GM18951 (cell line): ENCODE measurements around the gene ADSS1.

Source experiments
- POLR2A ChIP-seq: IDR thresholded peaks from 4 replicates; pipeline ENCODE4 v1.6.1; 2011; ENCODE audit warnings: mild to moderate bottlenecking; ENCODE audit not compliant: insufficient read length, insufficient read depth; ENCODE audit errors: extremely low read depth
- in situ Hi-C: fragments of 300-500 bp; cut with MboI; formaldehyde crosslinking; loops from one replicate; pipeline ENCODE4 v1.12.0; 2022; ENCODE audit warnings: low sequenced_read_pairs, mixed read lengths, inconsistent platforms; ENCODE audit not compliant: unreplicated experiment

ADSS1 gene

DNA sequence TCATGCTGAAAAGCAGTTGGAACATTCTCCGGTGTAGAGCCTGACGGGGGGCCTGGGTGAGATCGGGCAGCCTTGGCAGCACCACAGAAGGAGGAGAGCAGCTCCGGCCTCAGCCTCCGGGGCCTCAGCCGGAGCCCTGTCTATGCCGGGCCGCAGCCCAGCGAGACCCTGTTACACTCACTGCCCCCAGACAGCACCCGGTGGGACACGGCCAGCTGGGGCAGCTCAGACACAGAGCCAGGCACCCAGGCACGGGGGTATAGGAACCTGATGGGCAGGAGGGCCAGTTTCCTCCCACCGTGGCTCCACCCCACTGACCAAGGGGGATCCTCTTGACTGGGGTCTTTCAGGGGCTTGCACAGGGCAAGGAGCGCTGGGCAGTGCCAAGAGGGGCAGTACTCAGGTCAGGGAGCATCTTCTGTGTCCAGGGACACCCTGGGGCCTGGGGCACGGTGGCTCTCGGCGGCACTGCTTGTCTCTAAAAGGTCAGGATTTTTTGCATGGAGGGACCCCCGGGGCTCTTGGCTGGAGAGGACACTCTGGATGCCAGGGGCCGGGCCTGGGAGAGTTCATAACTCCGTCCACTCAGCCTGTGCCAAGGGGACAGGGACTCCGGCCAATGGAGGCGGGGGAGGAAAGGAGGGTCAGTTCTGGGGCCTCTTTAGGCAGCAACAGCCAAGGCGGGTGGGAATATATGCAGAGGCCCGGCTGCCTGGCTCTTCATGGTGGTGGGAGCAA, 25.2 kb upstream of the ADSS1 start:
- TF ChIP-seq POLR2A = no peak
- in situ Hi-C loops = loop anchor here (5.0 kb wide), 1 partner anchor 37 kb away; no protein-coding TSS in a partner anchor

DNA sequence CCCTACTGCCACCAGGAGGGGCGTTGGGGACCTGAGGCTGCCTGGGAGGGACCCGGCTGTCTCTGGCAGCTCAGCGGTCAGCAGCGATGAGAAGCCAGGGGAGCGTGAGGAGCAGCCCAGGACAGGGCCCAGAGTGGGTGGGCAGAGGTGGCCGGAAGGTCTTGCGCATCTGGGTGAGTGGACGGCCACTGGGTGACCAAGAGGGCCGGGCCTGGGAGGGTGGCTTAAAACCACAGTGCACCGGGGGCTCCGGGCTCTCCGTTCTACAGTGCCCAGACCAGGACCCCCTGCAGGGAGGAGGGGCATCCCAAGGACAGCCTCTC, 24.6 kb upstream of the ADSS1 start:
- in situ Hi-C loops = loop anchor here (5.0 kb wide), 1 partner anchor 37 kb away; no protein-coding TSS in a partner anchor
- no peak for TF ChIP-seq POLR2A

DNA sequence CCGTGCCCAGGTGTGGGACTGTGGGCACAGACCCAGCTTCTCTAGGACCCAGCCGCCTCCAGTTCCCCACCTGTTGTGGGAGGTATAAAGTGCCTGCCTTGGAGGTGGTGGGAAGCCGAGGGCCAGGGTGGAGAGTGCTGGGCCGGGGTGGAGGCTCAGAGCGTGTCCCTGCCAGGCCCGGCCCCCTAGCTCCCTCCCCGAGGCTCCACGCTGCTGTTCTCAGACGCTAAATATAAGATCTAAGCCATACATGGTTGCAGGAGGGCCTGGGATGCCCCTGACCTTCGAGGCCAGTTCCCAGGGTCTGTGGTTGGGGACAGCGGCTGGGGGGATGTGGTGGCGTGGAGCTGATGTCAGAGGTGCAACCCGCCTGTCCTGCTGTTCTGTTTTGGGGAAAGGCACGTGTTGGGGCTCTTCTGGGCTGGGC, 23.8 kb upstream of the ADSS1 start:
- no peak for TF ChIP-seq POLR2A
- in situ Hi-C loops = no loop called here

DNA sequence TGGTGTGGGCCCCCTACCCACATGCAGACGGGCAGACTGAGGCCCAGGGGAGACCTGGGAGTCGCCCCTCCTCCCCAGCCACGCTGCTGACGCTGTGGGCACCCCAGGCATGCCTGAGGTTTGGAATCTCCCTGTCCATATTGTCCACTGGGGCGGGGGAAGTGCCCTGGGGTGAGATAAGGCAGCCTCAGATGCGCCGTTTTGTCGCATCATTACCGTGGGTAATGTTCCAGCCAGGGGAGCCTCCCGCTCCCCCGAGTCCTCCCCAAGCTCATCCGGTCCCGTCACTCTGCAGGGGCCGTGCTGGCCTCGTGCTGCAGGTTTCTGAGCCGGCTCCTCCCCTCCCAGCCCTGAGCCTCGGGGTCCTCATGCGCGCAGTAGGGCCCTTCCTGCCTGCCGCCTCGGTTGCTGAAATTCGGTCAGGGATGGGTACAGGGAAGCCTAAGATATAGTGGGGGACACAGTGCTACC, 23.2 kb upstream of the ADSS1 start:
- in situ Hi-C loops = no loop called here
- no peak for TF ChIP-seq POLR2A

DNA sequence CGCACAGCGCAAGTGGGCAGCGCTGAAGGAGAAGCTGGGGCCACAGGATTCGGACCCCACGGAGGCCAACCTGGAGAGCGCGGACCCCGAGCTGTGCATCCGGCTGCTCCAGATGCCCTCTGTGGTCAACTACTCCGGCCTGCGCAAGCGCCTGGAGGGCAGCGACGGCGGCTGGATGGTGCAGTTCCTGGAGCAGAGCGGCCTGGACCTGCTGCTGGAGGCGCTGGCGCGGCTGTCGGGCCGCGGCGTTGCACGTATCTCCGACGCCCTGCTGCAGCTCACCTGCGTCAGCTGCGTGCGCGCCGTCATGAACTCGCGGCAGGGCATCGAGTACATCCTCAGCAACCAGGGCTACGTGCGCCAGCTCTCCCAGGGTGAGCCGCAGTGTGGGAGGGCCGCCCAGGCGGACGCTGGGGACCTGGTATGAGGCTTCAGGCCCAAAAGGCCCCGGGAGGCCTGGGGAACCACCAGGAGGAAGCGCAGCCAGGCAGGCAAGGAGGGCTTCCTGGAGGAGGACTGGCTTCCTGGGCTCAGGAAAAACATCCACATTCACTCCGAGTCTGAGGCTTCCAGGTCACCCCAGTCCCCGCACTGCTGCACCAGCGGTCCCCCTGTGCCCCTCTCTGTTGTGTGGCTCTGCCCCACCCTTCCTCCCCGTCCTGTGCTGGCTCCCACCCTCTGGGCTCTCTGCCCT, 22.5 kb upstream of the ADSS1 start:
- in situ Hi-C loops = no loop called here
- TF ChIP-seq POLR2A = no peak

DNA sequence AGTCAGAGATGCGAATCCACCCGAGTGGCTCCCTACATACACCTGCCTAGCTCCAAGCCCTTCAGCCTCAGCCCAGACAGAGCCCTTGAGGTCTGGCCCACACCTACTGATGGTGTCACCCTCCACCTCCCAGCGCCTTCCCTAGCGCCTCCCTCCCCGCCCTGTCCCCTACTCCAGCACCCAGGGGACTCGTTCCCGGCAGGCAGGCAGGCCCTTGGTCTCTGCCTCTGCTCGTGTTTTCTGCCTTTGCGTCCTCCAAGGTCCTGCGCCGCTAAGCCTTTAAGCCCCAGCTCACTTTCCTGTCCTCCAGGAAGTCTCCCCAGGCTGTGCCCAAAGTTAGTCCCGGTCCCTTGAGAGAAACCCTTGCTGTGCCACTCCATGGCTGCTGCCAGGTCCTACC, 21.9 kb upstream of the ADSS1 start:
- TF ChIP-seq POLR2A = no peak
- in situ Hi-C loops = no loop called here

DNA sequence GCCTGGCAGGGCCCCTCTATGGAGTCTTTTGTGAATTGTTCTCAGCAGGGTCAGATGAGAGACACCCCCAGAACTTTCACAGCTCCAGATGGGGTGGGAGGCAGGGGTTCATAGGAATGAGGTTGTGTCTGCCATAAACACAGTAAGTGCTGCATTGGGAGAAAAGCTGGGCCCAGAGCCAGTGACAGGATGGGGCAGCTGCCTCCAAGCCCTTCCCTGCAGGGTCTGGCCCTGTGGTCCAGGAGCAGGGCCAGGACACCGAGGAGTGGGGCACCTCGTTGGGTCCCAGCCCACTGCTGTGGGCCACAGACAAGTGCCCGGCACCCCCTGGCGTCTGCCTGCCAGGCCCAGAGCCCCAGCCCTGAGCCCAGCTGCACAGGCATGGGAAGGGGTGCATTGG, 21.4 kb upstream of the ADSS1 start:
- no peak for TF ChIP-seq POLR2A
- in situ Hi-C loops = no loop called here

DNA sequence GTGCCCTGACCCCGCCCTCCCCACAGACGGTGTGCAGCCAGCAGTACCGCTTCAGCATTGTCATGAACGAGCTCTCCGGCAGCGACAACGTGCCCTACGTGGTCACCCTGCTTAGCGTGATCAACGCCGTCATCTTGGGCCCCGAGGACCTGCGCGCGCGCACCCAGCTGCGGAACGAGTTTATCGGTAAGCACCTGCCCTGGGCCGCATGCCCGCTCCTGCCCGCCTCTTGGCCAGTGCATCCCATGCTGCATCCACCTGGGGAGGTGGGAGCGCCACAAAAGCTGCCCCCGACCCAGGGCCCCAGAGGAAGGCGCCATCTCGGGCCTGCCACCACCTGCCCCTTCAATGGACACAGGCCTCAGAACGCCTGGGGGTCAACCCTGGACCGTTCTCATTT, 20.8 kb upstream of the ADSS1 start:
- TF ChIP-seq POLR2A = no peak

DNA sequence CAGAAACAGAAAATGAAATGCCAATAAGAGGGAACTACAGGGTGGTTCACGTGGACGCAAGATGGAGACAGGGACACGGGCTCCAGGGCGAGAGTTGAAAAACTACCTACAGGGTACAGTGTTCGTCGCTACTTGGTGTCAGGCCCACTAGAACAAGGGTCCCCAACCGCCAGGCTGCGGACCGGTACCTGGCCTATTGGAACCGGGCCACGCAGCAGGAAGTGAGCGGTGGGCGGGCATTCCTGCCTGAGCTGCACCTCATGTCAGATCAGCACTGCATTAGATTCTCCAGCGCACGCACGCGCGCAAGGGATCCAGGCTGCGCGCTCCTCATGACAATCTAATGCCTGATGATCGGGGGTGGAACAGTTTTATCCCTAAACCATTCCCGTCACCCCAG, 19.8 kb upstream of the ADSS1 start:
- in situ Hi-C loops = no loop called here
- TF ChIP-seq POLR2A = no peak

More for the DNA sequence above, 20.8 kb upstream of the ADSS1 start:
- in situ Hi-C loops = no loop called here

DNA sequence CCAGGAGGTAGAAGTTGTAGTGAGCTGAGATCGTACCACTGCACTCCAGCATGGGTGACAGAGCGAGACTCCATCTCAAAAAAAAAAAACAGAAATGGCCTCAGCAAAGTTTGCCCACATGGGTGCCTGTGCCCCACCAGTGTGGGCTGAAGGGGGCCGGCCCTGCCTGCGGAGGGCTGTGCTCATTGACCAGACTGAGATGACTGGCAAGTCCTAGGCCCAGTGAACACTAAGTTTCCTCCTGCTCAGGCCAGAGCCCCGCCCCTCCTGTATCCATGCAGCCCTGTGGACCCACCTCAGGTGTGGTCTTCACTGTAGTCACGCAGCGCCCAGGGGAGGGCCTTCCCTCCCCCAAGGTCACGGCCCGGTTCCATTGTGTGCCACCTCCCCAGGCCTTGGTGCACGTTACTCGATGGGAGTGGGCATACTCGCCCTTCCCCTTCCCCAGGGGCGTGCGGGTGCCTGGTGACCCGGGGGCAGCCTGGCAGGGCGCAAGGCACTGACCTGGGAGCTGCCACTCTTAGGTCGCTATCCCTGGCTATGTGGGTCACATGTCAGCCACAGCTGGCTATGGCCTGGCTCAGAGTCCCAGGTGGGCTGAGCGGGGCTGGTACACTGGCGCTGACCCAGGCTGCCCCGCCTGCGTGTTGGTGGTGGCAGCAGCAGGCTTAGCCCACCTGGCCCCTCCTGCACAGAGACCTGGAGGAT, 18.5 kb upstream of the ADSS1 start:
- no peak for TF ChIP-seq POLR2A
- in situ Hi-C loops = no loop called here

DNA sequence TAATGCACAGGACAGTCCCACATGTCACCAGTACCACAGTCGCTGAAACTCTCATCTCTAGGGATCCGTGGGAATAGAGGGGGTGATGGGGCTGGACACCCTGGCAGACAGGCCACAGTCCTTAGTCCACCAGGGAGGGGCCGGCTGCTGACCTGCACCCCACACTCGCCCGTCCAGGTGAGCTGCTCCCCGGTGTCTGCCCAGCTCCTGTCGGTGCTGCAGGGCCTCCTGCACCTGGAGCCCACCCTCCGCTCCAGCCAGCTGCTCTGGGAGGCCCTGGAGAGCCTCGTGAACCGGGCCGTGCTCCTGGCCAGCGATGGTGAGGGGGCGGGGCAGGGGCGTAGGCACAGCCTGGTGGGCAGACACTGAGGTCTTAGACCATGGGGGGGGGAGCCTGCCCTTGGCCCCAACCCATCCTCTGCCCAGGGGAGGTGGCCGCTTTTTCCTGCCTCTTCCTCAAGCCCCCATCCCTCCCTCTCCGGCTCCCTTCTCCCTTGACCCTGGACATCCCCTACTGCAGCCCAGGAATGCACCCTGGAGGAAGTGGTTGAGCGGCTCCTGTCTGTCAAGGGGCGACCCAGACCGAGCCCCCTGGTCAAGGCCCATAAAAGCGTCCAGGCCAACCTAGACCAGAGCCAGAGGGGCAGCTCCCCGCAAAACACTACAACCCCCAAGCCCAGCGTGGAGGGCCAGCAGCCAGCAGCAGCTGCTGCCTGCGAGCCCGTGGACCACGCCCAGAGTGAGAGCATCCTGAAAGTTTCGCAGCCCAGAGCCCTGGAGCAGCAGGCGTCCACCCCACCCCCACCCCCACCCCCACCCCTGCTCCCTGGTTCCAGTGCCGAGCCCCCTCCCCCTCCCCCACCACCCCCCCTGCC, 17.1 kb upstream of the ADSS1 start:
- in situ Hi-C loops = no loop called here

DNA sequence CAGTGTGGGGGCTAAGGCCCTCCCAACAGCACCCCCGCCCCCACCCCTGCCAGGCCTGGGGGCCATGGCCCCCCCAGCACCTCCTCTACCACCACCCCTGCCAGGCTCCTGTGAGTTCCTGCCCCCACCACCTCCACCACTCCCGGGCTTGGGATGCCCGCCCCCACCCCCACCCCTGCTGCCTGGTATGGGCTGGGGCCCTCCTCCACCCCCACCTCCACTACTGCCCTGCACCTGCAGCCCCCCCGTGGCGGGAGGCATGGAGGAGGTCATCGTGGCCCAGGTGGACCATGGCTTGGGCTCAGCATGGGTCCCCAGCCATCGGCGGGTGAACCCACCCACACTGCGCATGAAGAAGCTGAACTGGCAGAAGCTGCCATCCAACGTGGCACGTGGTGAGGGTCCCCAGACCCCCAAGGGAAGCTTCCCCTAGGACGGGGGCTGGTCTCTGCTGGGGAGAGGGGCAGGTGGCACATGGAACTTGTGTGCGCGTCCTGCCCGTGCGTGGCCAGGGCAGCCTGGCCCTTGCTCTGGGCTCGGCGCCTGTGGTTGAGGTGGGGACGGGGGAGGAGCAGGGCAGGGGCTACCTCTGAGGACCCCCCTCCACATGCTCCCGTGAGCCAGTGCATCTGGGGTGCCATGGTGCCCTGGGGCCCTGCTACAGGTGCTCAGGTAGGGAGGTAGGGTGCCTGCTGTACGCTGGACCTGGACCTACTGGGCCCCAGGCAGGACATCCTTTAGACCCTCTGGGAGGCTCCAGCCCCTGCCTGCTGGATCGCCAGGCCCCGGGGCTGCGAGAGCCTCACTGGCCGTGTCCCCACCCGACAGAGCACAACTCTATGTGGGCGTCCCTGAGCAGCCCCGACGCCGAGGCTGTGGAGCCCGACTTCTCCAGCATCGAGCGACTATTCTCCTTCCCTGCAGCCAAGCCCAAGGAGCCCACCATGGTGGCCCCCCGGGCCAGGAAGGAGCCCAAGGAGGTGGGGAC, 16.1 kb upstream of the ADSS1 start:
- in situ Hi-C loops = no loop called here
- no peak for TF ChIP-seq POLR2A

More for the DNA sequence above, 17.1 kb upstream of the ADSS1 start:
- no peak for TF ChIP-seq POLR2A
